Muscle of leg (tissue), 11 donors: ENCODE data around the gene ZNF853. TPM values are rescaled to one million over a fixed set of nuclear protein-coding genes. Genes with fewer than 3 reads are reported as not detected.
"Not testable (repeated sequence)": the region's sequence is repeated elsewhere in the genome, so short reads cannot be mapped to it uniquely, and the experiment has no call there.

Experiments used
- DNase-seq: peaks from one replicate; pipeline ENCODE4 v3.0.0; 2013
- H3K27ac ChIP-seq: one replicate; pipeline ENCODE4 v1.5.1; 2013; ENCODE audit warnings: mild to moderate bottlenecking, low read length, control low read depth
- H3K27me3 ChIP-seq: one replicate; pipeline ENCODE4 v1.6.1; 2013; ENCODE audit warnings: low read length; ENCODE audit not compliant: control insufficient read depth, insufficient read depth
- H3K36me3 ChIP-seq: one replicate; pipeline ENCODE4 v1.6.1; 2013; ENCODE audit warnings: low read length; ENCODE audit not compliant: control insufficient read depth, insufficient read depth
- H3K4me1 ChIP-seq: one replicate; pipeline ENCODE4 v1.6.1; 2013; ENCODE audit warnings: low read length; ENCODE audit not compliant: control insufficient read depth, insufficient read depth
- H3K4me3 ChIP-seq: one replicate; pipeline ENCODE4 v1.5.1; 2013; ENCODE audit warnings: low read length, control low read depth
- H3K9me3 ChIP-seq: replicated peaks from 2 replicates; pipeline ENCODE4 v1.6.1; 2013; ENCODE audit warnings: low read depth, low read length; ENCODE audit not compliant: control insufficient read depth
- WGBS: methylation state at CpG from one replicate; pipeline ENCODE4 v1.1.5; 2013; ENCODE audit warnings: missing lambda C conversion rate; ENCODE audit not compliant: insufficient coverage; 5-methylcytosine and 5-hydroxymethylcytosine counted together
- polyA plus RNA-seq, 8 donors: library from polyadenylated mRNA; unstranded; fragments of 120-200 nt; gene quantifications; one replicate each; pipeline versions ENCODE4 v1.2.1 to v1.2.3, GENCODE V29; 2013; ENCODE audit warnings: inconsistent platforms in 1 of 8, low replicate concordance in 1 of 8; ENCODE audit not compliant: insufficient read length in 8 of 8, insufficient read depth in 1 of 8
- total RNA-seq: library from RNA; stranded (reverse); fragments of 120-200 nt; gene quantifications from one replicate; pipeline ENCODE4 v1.2.4, GENCODE V29; 2013

ZNF853 gene
- total and polyA plus RNA-seq, 9 donors = 7.2 to 16.9 (median 14.9) TPM

- DNase-seq = no peak
- Histone ChIP-seq H3K4me1 (peaks cover 14% of the 10 kb centered on the region), H3K27me3 (no peaks in the 10 kb centered on the region), H3K27ac (no peak overlapping the region), H3K36me3 (peaks cover 33% of the 10 kb centered on the region), H3K4me3 (peak overlapping the region; percentile 74), H3K9me3 (no peaks in the 10 kb centered on the region)
- 70% methylated on average over 3 of the region's 18 CpGs for WGBS
These were observed 37.0 kb upstream of the ZNF853 start for GRCh38 chr7:6578114-6579084.

DNA sequence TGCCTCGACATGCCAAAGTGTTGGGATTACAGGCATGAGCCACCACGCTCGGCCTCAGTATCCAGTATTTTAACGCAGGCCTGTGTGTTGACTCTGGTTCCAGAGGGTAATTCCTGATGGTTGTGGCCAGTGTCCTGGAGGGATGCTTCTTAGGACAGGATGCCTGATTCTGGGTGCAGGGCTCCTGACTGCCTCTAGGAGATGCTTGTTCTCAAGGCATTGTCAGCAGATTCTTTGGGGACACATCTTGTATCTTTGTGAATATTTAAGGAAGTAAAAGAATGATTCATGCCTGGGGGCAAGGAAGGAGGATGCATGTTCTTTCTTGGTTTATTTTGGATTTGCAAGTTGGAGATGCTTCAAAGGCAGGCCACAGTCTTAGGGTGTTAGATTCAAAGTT is 36.0 kb upstream of the ZNF853 start:
- Histone ChIP-seq H3K27ac (no peak overlapping the region), H3K36me3 (peaks cover 36% of the 10 kb centered on the region), H3K27me3 (no peaks in the 10 kb centered on the region), H3K9me3 (no peaks in the 10 kb centered on the region), H3K4me1 (peaks cover 14% of the 10 kb centered on the region), H3K4me3 (no peak overlapping the region)
- no peak for DNase-seq
- WGBS = 93% methylated on average over 4 of the region's 4 CpGs

DNA sequence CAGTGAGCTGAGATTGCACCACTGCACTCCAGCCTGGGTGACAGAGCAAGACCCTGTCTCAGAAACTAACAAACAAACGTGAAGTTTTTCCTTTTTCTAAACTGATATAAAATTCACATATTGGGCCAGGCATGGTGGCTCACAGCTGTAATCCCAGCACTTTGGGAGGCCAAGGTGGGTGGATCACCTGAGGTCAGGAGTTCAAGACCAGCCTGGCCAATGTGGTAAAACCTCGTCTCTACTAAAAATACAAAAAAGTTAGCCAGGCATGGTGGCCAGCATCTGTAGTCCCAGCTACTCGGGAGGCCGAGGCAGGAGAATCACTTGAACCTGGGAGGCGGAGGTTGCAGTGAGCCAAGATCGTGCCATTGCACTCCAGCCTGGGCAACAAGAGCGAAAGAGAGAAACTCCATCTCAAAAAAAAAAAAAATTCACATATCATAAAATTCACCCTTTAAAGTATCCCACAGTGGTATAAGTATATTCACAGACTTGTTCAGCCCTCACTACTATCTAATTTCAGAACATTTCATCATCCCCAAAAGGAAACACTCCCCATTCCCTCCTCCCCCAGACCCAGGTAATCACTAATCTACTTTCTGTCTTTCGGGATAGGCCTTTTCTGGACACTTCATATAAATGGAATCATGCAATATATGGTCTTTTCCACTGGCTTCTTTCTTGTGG is 29.5 kb upstream of the ZNF853 start:
- WGBS = 88% methylated on average over 4 of the region's 8 CpGs
- H3K9me3 ChIP-seq, H3K27ac ChIP-seq, DNase-seq, H3K4me3 ChIP-seq, H3K27me3 ChIP-seq: not testable (repeated sequence)
- peaks cover 48% of the 10 kb centered on the region for H3K36me3 ChIP-seq
- H3K4me1 ChIP-seq = peaks cover 10% of the 10 kb centered on the region

DNA sequence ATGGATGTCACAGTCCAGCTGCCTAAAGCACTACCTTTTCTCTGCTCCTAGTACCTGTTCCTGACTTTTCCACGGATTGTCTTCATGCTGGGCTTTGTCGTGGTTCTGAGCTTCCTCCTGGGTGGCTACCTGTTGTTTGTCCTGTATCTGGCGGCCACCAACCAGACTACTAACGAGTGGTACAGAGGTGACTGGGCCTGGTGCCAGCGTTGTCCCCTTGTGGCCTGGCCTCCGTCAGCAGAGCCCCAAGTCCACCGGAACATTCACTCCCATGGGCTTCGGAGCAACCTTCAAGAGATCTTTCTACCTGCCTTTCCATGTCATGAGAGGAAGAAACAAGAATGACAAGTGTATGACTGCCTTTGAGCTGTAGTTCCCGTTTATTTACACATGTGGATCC is 26.8 kb upstream of the ZNF853 start:
- DNase-seq = no peak
- H3K4me3 ChIP-seq = no peak overlapping the region
- no peaks in the 10 kb centered on the region for H3K9me3 ChIP-seq
- peaks cover 17% of the 10 kb centered on the region for H3K4me1 ChIP-seq
- no peaks in the 10 kb centered on the region for H3K27me3 ChIP-seq
- H3K36me3 ChIP-seq = peaks cover 44% of the 10 kb centered on the region
- 90% methylated on average over 7 of the region's 9 CpGs for WGBS
- H3K27ac ChIP-seq = no peak overlapping the region

DNA sequence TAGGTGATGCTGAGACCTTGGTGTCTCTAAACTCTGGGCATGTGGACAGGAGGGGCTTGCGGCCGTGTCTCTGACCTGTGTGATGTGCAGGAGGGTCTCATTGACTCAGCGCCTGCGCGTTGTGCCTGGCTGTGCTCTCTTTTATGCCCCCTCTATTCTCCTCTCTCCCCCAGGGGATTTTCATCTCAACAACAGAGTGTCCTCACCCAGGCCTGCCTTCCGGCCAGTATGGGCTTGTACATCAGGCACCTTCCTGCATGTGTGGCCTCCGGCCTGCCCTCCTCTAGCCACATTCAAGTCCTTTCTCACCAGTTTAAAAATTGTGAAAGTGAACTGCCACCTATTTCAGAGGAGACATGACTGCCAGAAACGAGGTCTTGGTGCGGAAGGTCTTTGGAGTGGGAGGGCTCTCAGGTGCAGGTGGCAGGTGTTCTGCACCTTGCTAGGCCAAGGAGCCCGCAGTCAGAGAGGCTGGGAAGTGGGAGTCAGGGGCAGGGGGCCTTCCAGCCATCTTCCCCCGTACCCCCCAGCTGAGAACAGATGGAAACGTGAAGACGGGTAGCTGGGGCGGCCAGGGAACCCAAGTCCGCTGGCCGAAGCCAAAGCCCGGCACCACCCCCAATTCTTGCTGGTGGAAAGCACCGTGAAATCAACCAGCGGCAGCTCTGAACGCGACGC is 26.1 kb upstream of the ZNF853 start:
- 38% methylated on average over 18 of the region's 22 CpGs for WGBS

DNA sequence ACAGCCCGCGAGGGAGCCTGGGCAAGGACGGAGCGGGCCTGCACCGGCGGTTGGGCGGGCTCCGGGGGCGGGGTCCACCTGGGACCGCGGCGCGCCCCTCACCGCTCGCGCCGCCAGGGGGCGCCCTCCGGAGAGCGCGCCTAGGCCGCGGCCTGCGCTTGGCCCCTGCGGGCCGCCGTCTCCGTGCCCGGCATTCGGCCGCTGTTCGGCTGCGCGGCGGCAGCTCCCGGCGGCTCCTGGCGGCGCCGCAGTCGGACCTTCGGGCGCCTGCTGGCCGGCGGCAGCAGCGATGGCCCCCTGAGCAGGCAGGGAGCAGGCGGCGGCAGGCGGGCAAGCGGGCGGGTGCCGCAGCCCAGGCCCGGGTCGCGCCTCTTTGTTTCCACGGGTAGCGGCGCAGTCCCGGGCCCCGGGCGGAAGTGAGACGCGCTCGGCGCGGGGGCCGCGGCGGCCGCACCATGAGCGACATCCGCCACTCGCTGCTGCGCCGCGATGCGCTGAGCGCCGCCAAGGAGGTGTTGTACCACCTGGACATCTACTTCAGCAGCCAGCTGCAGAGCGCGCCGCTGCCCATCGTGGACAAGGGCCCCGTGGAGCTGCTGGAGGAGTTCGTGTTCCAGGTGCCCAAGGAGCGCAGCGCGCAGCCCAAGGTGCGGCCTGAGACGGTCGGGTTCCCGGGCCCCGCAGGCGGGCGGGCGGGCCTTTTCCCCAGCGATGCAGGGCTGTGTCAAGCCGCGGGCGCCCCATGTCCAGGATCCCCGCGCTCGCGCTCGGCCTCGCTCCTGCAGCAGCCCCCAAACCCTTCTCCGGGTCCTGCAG is 25.4 kb upstream of the ZNF853 start, which contains the start of gene INTS15:
INTS15 (plus strand) TSS at position 193 of the 816 bp plus-strand sequence; CDS start at position 456, 263 bp downstream.
- no peaks in the 10 kb centered on the region for H3K9me3 ChIP-seq
- DNase-seq = peak; percentile 93
- under 1% methylated on average over 107 of the region's 107 CpGs for WGBS
- H3K27ac ChIP-seq = peak within 1 kb of the TSS; percentile 55
- peaks cover 50% of the 10 kb centered on the region for H3K36me3 ChIP-seq
- peaks cover 17% of the 10 kb centered on the region for H3K4me1 ChIP-seq
- no peaks in the 10 kb centered on the region for H3K27me3 ChIP-seq
- H3K4me3 ChIP-seq = peak within 1 kb of the TSS; percentile 82

More for the DNA sequence above, 26.1 kb upstream of the ZNF853 start:
- peaks cover 17% of the 10 kb centered on the region for H3K4me1 ChIP-seq
- no peaks in the 10 kb centered on the region for H3K27me3 ChIP-seq
- peak overlapping the region; percentile 37 for H3K4me3 ChIP-seq
- H3K9me3 ChIP-seq = no peaks in the 10 kb centered on the region
- no peak overlapping the region for H3K27ac ChIP-seq
- DNase-seq = no peak
- peaks cover 50% of the 10 kb centered on the region for H3K36me3 ChIP-seq

DNA sequence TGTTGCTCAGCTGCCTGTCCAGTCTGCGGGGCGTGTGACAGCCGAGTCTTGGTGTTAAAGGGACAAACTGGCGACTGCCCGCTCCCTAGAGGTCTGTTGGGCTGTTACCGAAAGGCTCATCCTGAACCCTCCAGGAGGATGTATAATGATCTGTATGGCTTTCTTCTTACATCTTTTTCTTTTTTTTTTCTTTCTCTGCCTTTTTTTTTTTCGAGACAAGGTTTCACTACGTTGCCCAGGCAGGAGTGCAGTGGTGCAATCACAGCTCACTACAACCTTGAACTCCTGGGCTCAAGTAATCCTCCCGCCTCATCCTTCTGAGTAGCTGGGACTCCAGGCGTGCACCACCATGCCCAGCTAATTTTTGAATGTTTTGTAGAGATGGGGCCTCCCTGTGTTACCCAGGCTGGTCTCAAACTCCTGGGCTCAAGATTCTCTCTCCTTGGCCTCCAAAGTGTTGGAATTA is 24.7 kb upstream of the ZNF853 start:
- Histone ChIP-seq H3K27ac (peak overlapping the region; percentile 55), H3K36me3 (peaks cover 55% of the 10 kb centered on the region), H3K4me1 (peaks cover 17% of the 10 kb centered on the region), H3K9me3 (no peaks in the 10 kb centered on the region), H3K4me3 (peak overlapping the region; percentile 82), H3K27me3 (no peaks in the 10 kb centered on the region)
- 0% methylated on average over 4 of the region's 10 CpGs for whole genome bisulfite sequencing
- DNase-seq = no peak

GRCh38 chr7:6600093-6600492 is 15.3 kb upstream of the ZNF853 start:
- Histone ChIP-seq H3K4me1 (no peaks in the 10 kb centered on the region), H3K27me3 (no peaks in the 10 kb centered on the region)
- WGBS = 94% methylated on average over 12 of the region's 15 CpGs

DNA sequence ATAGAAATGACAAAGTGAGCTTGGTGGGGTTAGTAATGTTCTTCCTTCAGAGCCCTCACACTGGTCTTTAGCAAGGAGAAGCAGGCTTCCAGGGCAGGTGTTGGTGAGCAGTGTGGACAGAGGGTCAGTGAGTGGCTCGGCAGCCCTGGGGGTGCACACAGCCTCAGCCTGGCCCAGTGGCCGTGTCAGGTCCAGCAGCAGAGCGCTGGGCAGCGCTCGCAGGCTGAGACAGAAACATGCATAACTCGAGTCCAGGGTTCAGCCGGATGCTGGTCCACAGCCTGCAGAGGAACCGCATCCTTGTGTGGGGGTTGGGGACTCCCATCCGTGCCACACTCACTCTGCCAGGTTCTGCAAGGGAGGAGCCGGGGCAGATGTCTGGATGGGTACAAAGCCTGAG is 11.0 kb upstream of the ZNF853 start:
- 95% methylated on average over 5 of the region's 10 CpGs for WGBS
- no peak for DNase-seq
- H3K36me3 ChIP-seq = peaks cover 68% of the 10 kb centered on the region

More at GRCh38 chr7:6600093-6600492, 15.3 kb upstream of the ZNF853 start:
- Histone ChIP-seq H3K4me3 (no peak overlapping the region), H3K36me3 (peaks cover 81% of the 10 kb centered on the region), H3K9me3 (no peaks in the 10 kb centered on the region), H3K27ac (no peak overlapping the region)
- no peak for DNase-seq

More for the DNA sequence above, 11.0 kb upstream of the ZNF853 start:
- Histone ChIP-seq H3K27ac (no peak overlapping the region), H3K27me3 (no peaks in the 10 kb centered on the region), H3K9me3 (no peaks in the 10 kb centered on the region), H3K4me3 (no peak overlapping the region), H3K4me1 (no peaks in the 10 kb centered on the region)
